ENCODE data around the gene PCSK6.

- no peak for TF ChIP-seq POLR2A (IDR thresholded peaks at IDR 0.05; ENCODE audit: low read length)
- no peak for TF ChIP-seq GATA1 (IDR thresholded peaks at IDR 0.05; ENCODE audit: low read depth, low read length)
Observed at GRCh38 chr15:101429191-101429590, 60.3 kb downstream of the PCSK6 start.

Data from erythroblast (primary cell).